ENCODE results near the gene DYNC1LI2. TPM values are rescaled to one million over a fixed set of nuclear protein-coding genes. Genes with fewer than 3 reads are reported as not detected.

DYNC1LI2 gene
- total RNA-seq, 1 donor from 2014 or later = 147 TPM

- no peak overlapping the region for H3K4me3 Mint-ChIP-seq (ENCODE audit: unreplicated experiment)
- H3K27me3 Mint-ChIP-seq (ENCODE audit: low read depth) = no peaks in the 10 kb centered on the region
- H3K4me1 Mint-ChIP-seq (ENCODE audit: low read depth) = peaks cover 17% of the 10 kb centered on the region
- no peak for DNase-seq (ENCODE audit: low spot score)
- H3K9me3 Mint-ChIP-seq (ENCODE audit: low read depth) = no peaks in the 10 kb centered on the region
- no peak for TF ChIP-seq CTCF (IDR thresholded peaks at IDR 0.05)
- no peaks in the 10 kb centered on the region for H3K36me3 Mint-ChIP-seq (ENCODE audit: low read depth)
- no peak overlapping the region for H3K27ac Mint-ChIP-seq (ENCODE audit: unreplicated experiment)
These were observed 3.4 kb upstream of the DYNC1LI2 start for GRCh38 chr16:66754819-66755218.

DNA sequence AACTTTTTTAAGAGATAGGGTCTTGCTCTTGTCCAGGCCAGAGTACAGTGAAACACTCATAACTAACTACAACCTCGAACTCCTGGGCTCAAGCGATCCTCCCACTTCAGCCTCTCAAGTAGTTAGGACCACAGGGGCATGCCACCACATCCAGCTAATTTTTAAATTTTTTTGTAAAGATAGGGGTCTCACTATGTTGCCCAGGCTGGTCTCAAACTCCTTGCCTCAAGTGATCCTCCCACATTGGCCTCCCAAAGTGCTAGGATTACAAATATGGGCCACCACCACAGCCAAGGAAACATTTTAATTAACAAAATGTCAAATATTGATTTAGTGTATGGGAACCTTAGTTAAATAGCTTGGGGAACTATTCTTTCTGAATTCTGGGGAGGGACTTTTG lies 2.8 kb upstream of the DYNC1LI2 start:
- no peak overlapping the region for H3K4me3 Mint-ChIP-seq (ENCODE audit: unreplicated experiment)
- H3K27ac Mint-ChIP-seq (ENCODE audit: unreplicated experiment) = no peak overlapping the region
- H3K27me3 Mint-ChIP-seq (ENCODE audit: low read depth) = no peaks in the 10 kb centered on the region
- H3K9me3 Mint-ChIP-seq (ENCODE audit: low read depth) = no peaks in the 10 kb centered on the region
- no peak for DNase-seq (ENCODE audit: low spot score)
- peaks cover 24% of the 10 kb centered on the region for H3K4me1 Mint-ChIP-seq (ENCODE audit: low read depth)
- H3K36me3 Mint-ChIP-seq (ENCODE audit: low read depth) = peaks cover 1% of the 10 kb centered on the region
- TF ChIP-seq CTCF (IDR thresholded peaks at IDR 0.05) = no peak

DNA sequence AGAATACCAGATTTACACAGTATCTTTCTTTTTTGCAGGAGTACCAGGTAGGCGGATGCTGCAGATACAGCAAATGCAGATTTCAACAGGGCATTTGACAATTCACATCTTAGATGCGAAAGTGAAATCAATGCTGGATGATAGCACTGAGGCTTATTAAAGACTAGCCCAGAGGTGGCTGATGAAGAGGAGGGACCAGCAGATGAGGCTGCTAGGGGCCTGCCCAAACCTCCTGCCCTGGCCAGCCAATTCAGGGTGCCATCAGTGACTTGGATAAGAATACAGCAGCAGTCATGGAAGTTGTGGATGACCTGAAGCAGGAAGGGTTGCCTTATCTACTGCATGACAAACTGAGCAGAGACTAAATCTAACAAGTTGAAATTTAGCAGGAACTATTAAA lies 1.5 kb upstream of the DYNC1LI2 start:
- Mint-ChIP-seq H3K27ac (ENCODE audit: unreplicated experiment) (no peak overlapping the region), H3K36me3 (ENCODE audit: low read depth) (peaks cover 6% of the 10 kb centered on the region), H3K27me3 (ENCODE audit: low read depth) (no peaks in the 10 kb centered on the region), H3K9me3 (ENCODE audit: low read depth) (no peaks in the 10 kb centered on the region), H3K4me3 (ENCODE audit: unreplicated experiment) (no peak overlapping the region), H3K4me1 (ENCODE audit: low read depth) (peaks cover 33% of the 10 kb centered on the region)
- DNase-seq (ENCODE audit: low spot score) = no peak
- no peak for TF ChIP-seq CTCF (IDR thresholded peaks at IDR 0.05)

DNA sequence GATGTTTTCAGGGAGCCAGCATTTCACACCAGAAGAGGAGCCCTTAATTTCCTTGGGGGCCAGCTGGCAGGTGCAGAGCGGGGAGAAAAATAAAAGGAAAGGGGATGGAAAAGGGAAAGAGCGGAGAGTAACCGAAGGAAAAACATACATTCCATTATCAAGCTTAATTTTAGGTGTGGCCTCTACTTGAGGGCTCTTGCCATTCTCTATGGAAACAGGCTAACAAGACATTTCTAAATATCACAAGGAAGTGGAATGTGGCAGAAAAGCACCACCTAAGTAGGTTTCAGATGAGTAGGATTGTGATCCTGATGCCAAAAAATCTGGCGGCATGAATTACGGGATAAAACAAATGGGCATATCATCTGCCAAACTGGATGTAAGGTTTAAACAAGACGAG lies 970 bp upstream of the DYNC1LI2 start:
- H3K36me3 Mint-ChIP-seq (ENCODE audit: low read depth) = peaks cover 6% of the 10 kb centered on the region
- peak overlapping the region; percentile 97 for H3K4me3 Mint-ChIP-seq (ENCODE audit: unreplicated experiment)
- H3K9me3 Mint-ChIP-seq (ENCODE audit: low read depth) = no peaks in the 10 kb centered on the region
- H3K4me1 Mint-ChIP-seq (ENCODE audit: low read depth) = peaks cover 33% of the 10 kb centered on the region
- no peak for DNase-seq (ENCODE audit: low spot score)
- TF ChIP-seq CTCF (IDR thresholded peaks at IDR 0.05) = no peak
- H3K27me3 Mint-ChIP-seq (ENCODE audit: low read depth) = no peaks in the 10 kb centered on the region
- H3K27ac Mint-ChIP-seq (ENCODE audit: unreplicated experiment) = no peak overlapping the region

- H3K4me1 Mint-ChIP-seq (ENCODE audit: low read depth) = peaks cover 34% of the 10 kb centered on the region
- no peaks in the 10 kb centered on the region for H3K27me3 Mint-ChIP-seq (ENCODE audit: low read depth)
- H3K9me3 Mint-ChIP-seq (ENCODE audit: low read depth) = no peaks in the 10 kb centered on the region
- peak overlapping the region; percentile 97 for H3K4me3 Mint-ChIP-seq (ENCODE audit: unreplicated experiment)
- TF ChIP-seq CTCF (IDR thresholded peaks at IDR 0.05) = peak; percentile 52
- H3K27ac Mint-ChIP-seq (ENCODE audit: unreplicated experiment) = peak overlapping the region; percentile 61
- peaks cover 6% of the 10 kb centered on the region for H3K36me3 Mint-ChIP-seq (ENCODE audit: low read depth)
- no peak for DNase-seq (ENCODE audit: low spot score)
These were observed 548 bp upstream of the DYNC1LI2 start for GRCh38 chr16:66751992-66752322.

- no peak for DNase-seq (ENCODE audit: low spot score)
- Mint-ChIP-seq H3K4me1 (ENCODE audit: low read depth) (peaks cover 41% of the 10 kb centered on the region), H3K36me3 (ENCODE audit: low read depth) (peaks cover 13% of the 10 kb centered on the region), H3K27me3 (ENCODE audit: low read depth) (no peaks in the 10 kb centered on the region), H3K4me3 (ENCODE audit: unreplicated experiment) (peak overlapping the region; percentile 97), H3K27ac (ENCODE audit: unreplicated experiment) (peak overlapping the region; percentile 87), H3K9me3 (ENCODE audit: low read depth) (no peaks in the 10 kb centered on the region)
- no peak for TF ChIP-seq CTCF (IDR thresholded peaks at IDR 0.05)
These were observed 431 bp downstream of the DYNC1LI2 start for GRCh38 chr16:66751053-66751302.
